ENCODE results near the gene HECW1.

GRCh38 chr7:43306404-43306803, 194.0 kb downstream of the HECW1 start:
- TF ChIP-seq, protein P1, sequence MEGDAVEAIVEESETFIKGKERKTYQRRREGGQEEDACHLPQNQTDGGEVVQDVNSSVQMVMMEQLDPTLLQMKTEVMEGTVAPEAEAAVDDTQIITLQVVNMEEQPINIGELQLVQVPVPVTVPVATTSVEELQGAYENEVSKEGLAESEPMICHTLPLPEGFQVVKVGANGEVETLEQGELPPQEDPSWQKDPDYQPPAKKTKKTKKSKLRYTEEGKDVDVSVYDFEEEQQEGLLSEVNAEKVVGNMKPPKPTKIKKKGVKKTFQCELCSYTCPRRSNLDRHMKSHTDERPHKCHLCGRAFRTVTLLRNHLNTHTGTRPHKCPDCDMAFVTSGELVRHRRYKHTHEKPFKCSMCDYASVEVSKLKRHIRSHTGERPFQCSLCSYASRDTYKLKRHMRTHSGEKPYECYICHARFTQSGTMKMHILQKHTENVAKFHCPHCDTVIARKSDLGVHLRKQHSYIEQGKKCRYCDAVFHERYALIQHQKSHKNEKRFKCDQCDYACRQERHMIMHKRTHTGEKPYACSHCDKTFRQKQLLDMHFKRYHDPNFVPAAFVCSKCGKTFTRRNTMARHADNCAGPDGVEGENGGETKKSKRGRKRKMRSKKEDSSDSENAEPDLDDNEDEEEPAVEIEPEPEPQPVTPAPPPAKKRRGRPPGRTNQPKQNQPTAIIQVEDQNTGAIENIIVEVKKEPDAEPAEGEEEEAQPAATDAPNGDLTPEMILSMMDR (optimal IDR thresholded peaks at IDR 0.05 in 1 of 3, IDR thresholded peaks at IDR 0.05 in 1 of 3, conservative IDR thresholded peaks at IDR 0.05 in 1 of 3; ENCODE audit: extremely low read depth in 1 of 3, insufficient read depth in 2 of 3, low read length in 3 of 3): no peak
- no peak for TF ChIP-seq EZH2 (IDR thresholded peaks at IDR 0.05; ENCODE audit: low read length)

Data from keratinocyte (primary cell).